ENCODE measurements around the gene AGPAT1. TPM values are rescaled to one million over a fixed set of nuclear protein-coding genes. Genes with fewer than 3 reads are reported as not detected.
A peak's percentile ranks its signal among the peaks of the same experiment; 100 is the strongest.
"Not testable (repeated sequence)": the region's sequence is repeated elsewhere in the genome, so short reads cannot be mapped to it uniquely, and the experiment has no call there.

AGPAT1 gene
- total RNA-seq, 1 donor from 2014 or later: 12.9 TPM

GRCh38 chr6:32198866-32199265 lies 23.0 kb upstream of the AGPAT1 start:
- DNase-seq: no peak

GRCh38 chr6:32198345-32198696 lies 22.4 kb upstream of the AGPAT1 start:
- DNase-seq: no peak

GRCh38 chr6:32196682-32197616 lies 21.1 kb upstream of the AGPAT1 start:
- DNase-seq: peak; percentile 52

GRCh38 chr6:32195902-32196681 lies 20.2 kb upstream of the AGPAT1 start:
- peak; percentile 97 for DNase-seq

- DNase-seq: peak; percentile 100
Measured at GRCh38 chr6:32195652-32195901, 19.7 kb upstream of the AGPAT1 start.

- DNase-seq: peak; percentile 71
Measured at GRCh38 chr6:32194825-32195651, 19.2 kb upstream of the AGPAT1 start.

GRCh38 chr6:32194388-32194787 lies 18.5 kb upstream of the AGPAT1 start:
- DNase-seq: no peak

- not testable (repeated sequence) for DNase-seq
Measured at GRCh38 chr6:32193096-32193495, 17.2 kb upstream of the AGPAT1 start.

GRCh38 chr6:32192608-32193039 lies 16.7 kb upstream of the AGPAT1 start, which contains the start of gene GPSM3:
Gene GPSM3, minus strand, starts transcription at chr6:32192643. Its CDS starts 130 bp downstream, at chr6:32192513.
- DNase-seq: peak; percentile 36

GRCh38 chr6:32191696-32192607 lies 16.1 kb upstream of the AGPAT1 start:
- DNase-seq: no peak

- DNase-seq: no peak
Measured at GRCh38 chr6:32190911-32191677, 15.2 kb upstream of the AGPAT1 start.

- peak; percentile 97 for DNase-seq
Measured at GRCh38 chr6:32190054-32190851, 14.4 kb upstream of the AGPAT1 start, which contains the start of gene PBX2. Gene PBX2, minus strand, starts transcription at chr6:32190202. Its CDS starts 287 bp downstream, at chr6:32189915.

- no peak for DNase-seq
Measured at GRCh38 chr6:32189742-32190053, 13.8 kb upstream of the AGPAT1 start.

GRCh38 chr6:32189069-32189741 lies 13.3 kb upstream of the AGPAT1 start:
- DNase-seq: peak; percentile 35

- peak; percentile 54 for DNase-seq
Measured at GRCh38 chr6:32188381-32189068, 12.6 kb upstream of the AGPAT1 start.

GRCh38 chr6:32187725-32188380 lies 12.0 kb upstream of the AGPAT1 start:
- not testable (repeated sequence) for DNase-seq

- no peak for DNase-seq
Measured at GRCh38 chr6:32187009-32187709, 11.3 kb upstream of the AGPAT1 start.

Data from tongue (tissue), 2 donors.